H1 (cell line): ENCODE measurements around the gene NGEF. TPM values are rescaled to one million over a fixed set of nuclear protein-coding genes. Genes with fewer than 3 reads are reported as not detected.

ENCODE experiments used
- CTCF ChIA-PET: fragments of 300-600 bp; sonication (Branson Sonifier 250); formaldehyde crosslinking; loops from one replicate; lab custom pipeline; 2021; ENCODE audit not compliant: partially characterized antibody; lab: Charles Lee
- POLR2A ChIA-PET: fragments of 300-600 bp; sonication (Branson Sonifier 250); formaldehyde crosslinking; loops from one replicate; lab custom pipeline; 2021; ENCODE audit warnings: inconsistent platforms; ENCODE audit not compliant: partially characterized antibody; lab: Charles Lee
- DNase-seq, 2 experiments: peaks; one replicate each; pipeline versions ENCODE4 v3.0.0 to v3.0.0-alpha.2; 2010 to 2022; ENCODE audit warnings: low spot score in 2 of 2, low read depth in 1 of 2, mixed read lengths in 1 of 2
- FAIRE-seq: peaks from 2 replicates; lab custom pipeline; 2011; peaks lifted over from hg19 to GRCh38; lab: Jason Lieb, UNC
- H2AFZ ChIP-seq: 2 replicates; pipeline ENCODE4 v1.8.1; 2012; ENCODE audit warnings: low read length, inconsistent platforms
- H2AK5ac ChIP-seq: 2 replicates; pipeline ENCODE4 v1.6.1; 2013; ENCODE audit warnings: low read depth, low read length
- H2BK120ac ChIP-seq: replicated peaks from 2 replicates; pipeline ENCODE3; 2013; ENCODE audit warnings: low read depth, low read length, inconsistent platforms
- H2BK12ac ChIP-seq: 2 replicates; pipeline ENCODE4 v1.6.1; 2013; ENCODE audit warnings: low read depth, low read length
- H2BK15ac ChIP-seq: 2 replicates; pipeline ENCODE4 v1.6.1; 2013; ENCODE audit warnings: low read length
- H2BK20ac ChIP-seq: 2 replicates; pipeline ENCODE4 v1.6.1; 2013; ENCODE audit warnings: low read length
- H2BK5ac ChIP-seq: 2 replicates; pipeline ENCODE4 v1.6.1; 2013; ENCODE audit warnings: low read depth, low read length
- H3K14ac ChIP-seq: 2 replicates; pipeline ENCODE4 v1.6.1; 2013; ENCODE audit warnings: inconsistent platforms; ENCODE audit not compliant: insufficient read length
- H3K18ac ChIP-seq: 2 replicates; pipeline ENCODE4 v1.6.1; 2013; ENCODE audit warnings: low read length; ENCODE audit errors: extremely low read depth
- H3K23ac ChIP-seq: 2 replicates; pipeline ENCODE4 v1.6.1; 2013; ENCODE audit warnings: inconsistent platforms; ENCODE audit not compliant: insufficient read length
- H3K23me2 ChIP-seq: 2 replicates; pipeline ENCODE4 v1.6.1; 2013; ENCODE audit warnings: low read depth, low read length
- H3K27ac ChIP-seq: 2 replicates; pipeline ENCODE4 v1.6.1; 2011; ENCODE audit warnings: low read depth, low read length, inconsistent platforms
- H3K27me3 ChIP-seq, 4 experiments: replicated peaks in 1 of 4; 1 replicate in 1 of 4; 2 replicates in 3 of 4; pipeline versions ENCODE4 v1.6.1 to v1.8.1; 2011 to 2013; ENCODE audit warnings: low read length in 3 of 4, mild to moderate bottlenecking in 3 of 4, inconsistent platforms in 2 of 4, mixed read lengths in 2 of 4, moderate library complexity in 1 of 4; ENCODE audit not compliant: control insufficient read depth in 3 of 4, insufficient read depth in 3 of 4; ENCODE audit errors: extremely low read depth in 1 of 4
- H3K36me3 ChIP-seq, 4 experiments: 2 replicates each; pipeline versions ENCODE4 v1.6.1 to v1.8.1; 2011 to 2013; ENCODE audit warnings: mild to moderate bottlenecking in 4 of 4, low read length in 3 of 4, moderate library complexity in 2 of 4, control low read depth in 1 of 4, inconsistent platforms in 1 of 4; ENCODE audit not compliant: insufficient read depth in 4 of 4, control insufficient read depth in 2 of 4
- H3K4ac ChIP-seq: replicated peaks from 2 replicates; pipeline ENCODE3; 2013; ENCODE audit warnings: low read length, low read depth, mixed read lengths, inconsistent platforms; ENCODE audit not compliant: insufficient read length
- H3K4me1 ChIP-seq, 4 experiments: replicated peaks in 1 of 4; 1 replicate in 1 of 4; 2 replicates in 3 of 4; pipeline versions ENCODE4 v1.6.1 to v1.8.1; 2011 to 2013; ENCODE audit warnings: low read length in 3 of 4, inconsistent platforms in 2 of 4, mixed read lengths in 1 of 4; ENCODE audit not compliant: insufficient read depth in 4 of 4, control insufficient read depth in 3 of 4
- H3K4me2 ChIP-seq, 2 experiments: 2 replicates each; pipeline versions ENCODE4 v1.6.1 to v1.8.1; 2011 to 2013; ENCODE audit warnings: low read depth in 2 of 2, low read length in 2 of 2, control low read depth in 1 of 2, inconsistent platforms in 1 of 2, mild to moderate bottlenecking in 1 of 2; ENCODE audit not compliant: insufficient read depth in 1 of 2
- H3K4me3 ChIP-seq, 4 experiments: fragments of 200-600, 300-600 bp in 1 of 4; sonication (generic), shearing (Covaris generic), sonication (Bioruptor Twin) in 1 of 4; 2 replicates each; pipeline versions ENCODE4 v1.5.1 to v1.8.1; 2011 to 2016; ENCODE audit warnings: low read length in 4 of 4, low read depth in 3 of 4, control low read depth in 2 of 4, inconsistent platforms in 2 of 4, mild to moderate bottlenecking in 2 of 4, mixed read lengths in 1 of 4, moderate library complexity in 1 of 4; ENCODE audit not compliant: insufficient read depth in 2 of 4; ENCODE audit errors: extremely low read depth in 1 of 4
- H3K56ac ChIP-seq: replicated peaks from 2 replicates; pipeline ENCODE3; 2013; ENCODE audit warnings: low read depth, mild to moderate bottlenecking, mixed read lengths, low read length, inconsistent platforms; ENCODE audit not compliant: insufficient read length
- H3K79me1 ChIP-seq: 2 replicates; pipeline ENCODE4 v1.6.1; 2013; ENCODE audit warnings: low read depth, low read length, control low read depth
- H3K79me2 ChIP-seq, 2 experiments: 2 replicates each; pipeline versions ENCODE4 v1.6.1 to v1.8.1; 2012 to 2013; ENCODE audit warnings: low read length in 2 of 2, mild to moderate bottlenecking in 2 of 2, inconsistent platforms in 1 of 2; ENCODE audit not compliant: insufficient read depth in 2 of 2, control insufficient read depth in 1 of 2
- H3K9ac ChIP-seq, 4 experiments: replicated peaks in 1 of 4; 1 replicate in 1 of 4; 2 replicates in 3 of 4; pipeline versions ENCODE4 v1.6.1 to v1.8.1; 2011 to 2013; ENCODE audit warnings: low read depth in 3 of 4, low read length in 3 of 4, control low read depth in 2 of 4, mild to moderate bottlenecking in 2 of 4, moderate library complexity in 2 of 4, inconsistent platforms in 1 of 4; ENCODE audit errors: extremely low read depth in 1 of 4
- H3K9me3 ChIP-seq, 2 experiments: 2 replicates each; pipeline versions ENCODE4 v1.6.1 to v1.8.1; 2012 to 2013; ENCODE audit warnings: mild to moderate bottlenecking in 2 of 2, moderate library complexity in 2 of 2, control low read depth in 1 of 2, inconsistent platforms in 1 of 2, low read depth in 1 of 2, low read length in 1 of 2, mixed read lengths in 1 of 2; ENCODE audit not compliant: insufficient read depth in 2 of 2
- H4K20me1 ChIP-seq, 2 experiments: replicated peaks in 1 of 2; 2 replicates each; pipeline versions ENCODE3 to v1.8.1; 2011 to 2013; ENCODE audit warnings: inconsistent platforms in 2 of 2, low read length in 2 of 2, mild to moderate bottlenecking in 1 of 2; ENCODE audit not compliant: insufficient read depth in 2 of 2, control insufficient read depth in 1 of 2
- H4K5ac ChIP-seq: 2 replicates; pipeline ENCODE4 v1.6.1; 2013; ENCODE audit warnings: low read length, low read depth, mixed read lengths, inconsistent platforms; ENCODE audit not compliant: insufficient read length
- H4K8ac ChIP-seq: 2 replicates; pipeline ENCODE4 v1.8.0; 2013; ENCODE audit warnings: mild to moderate bottlenecking, moderate library complexity, low read length, inconsistent platforms; ENCODE audit not compliant: insufficient read depth; ENCODE audit errors: extremely low read depth
- H4K91ac ChIP-seq: replicated peaks from 2 replicates; pipeline ENCODE3; 2013; ENCODE audit warnings: low read length, mixed read lengths, inconsistent platforms; ENCODE audit not compliant: insufficient read length
- EGR1 ChIP-seq: IDR thresholded peaks from 2 replicates; pipeline ENCODE4 v1.6.1; 2011; ENCODE audit warnings: low read depth, low read length, borderline replicate concordance
- GTF2F1 ChIP-seq: IDR thresholded peaks from 2 replicates; pipeline ENCODE4 v1.6.1; 2012; ENCODE audit warnings: low read depth, low read length, improper control_type of control experiment, borderline replicate concordance
- SIRT6 ChIP-seq: IDR thresholded peaks from one replicate; pipeline ENCODE4 v1.7.1; 2012; ENCODE audit warnings: low read length, inconsistent platforms
- TCF12 ChIP-seq: IDR thresholded peaks from 2 replicates; pipeline ENCODE4 v1.6.1; 2011; ENCODE audit warnings: low read depth, mild to moderate bottlenecking, low read length
- TEAD4 ChIP-seq: IDR thresholded peaks from 2 replicates; pipeline ENCODE4 v1.6.1; 2012; ENCODE audit warnings: low read depth, low read length, inconsistent platforms, mixed read lengths
- WGBS, 2 experiments: shearing (Covaris generic) in 1 of 2; methylation state at CpG; one replicate each; pipeline versions ENCODE4 v1.1.6 to v1.1.7; 2013 to 2015; ENCODE audit warnings: low lambda C conversion rate in 2 of 2, mixed read lengths in 2 of 2, inconsistent platforms in 1 of 2, low coverage in 1 of 2, missing lambda C conversion rate in 1 of 2; ENCODE audit not compliant: insufficient replicate concordance in 2 of 2, insufficient coverage in 1 of 2, insufficient read length in 1 of 2; ENCODE audit errors: extremely low coverage in 1 of 2, missing lambda C conversion rate in 1 of 2; 5-methylcytosine and 5-hydroxymethylcytosine counted together
- polyA plus RNA-seq, 7 experiments: library from polyadenylated mRNA; depleted of rRNA in 3 of 7; stranded (reverse) in 5 of 7; unstranded in 2 of 7; fragments of >200 nt in 5 of 7; fragments of 200-250 nt in 2 of 7; gene quantifications; 1 replicate in 5 of 7; 2 replicates in 1 of 7; 4 replicates in 1 of 7; pipeline versions ENCODE4 v1.2.1 to v1.2.3, GENCODE V29; 2011 to 2013; ENCODE audit warnings: missing spikeins in 2 of 7, mixed read lengths in 2 of 7
- total RNA-seq: library from RNA; stranded (reverse); fragmentation: NEBNext Ultra II Directional; extraction: Animal tissue kit (Norgen Biotek cat#: 25700); gene quantifications from 2 replicates; pipeline ENCODE4 v1.2.1, GENCODE V29; 2021
- TF ChIP-seq, protein P1 (sequence below): IDR thresholded peaks from 2 replicates; pipeline ENCODE4 v1.6.1; 2012; ENCODE audit warnings: inconsistent platforms

NGEF gene
- total and polyA plus RNA-seq, 2 of the 8 experiments (the other 6 are each of a cell fraction or from before 2014, with no cell fraction given) = 2.7 to 3.2 TPM

DNA sequence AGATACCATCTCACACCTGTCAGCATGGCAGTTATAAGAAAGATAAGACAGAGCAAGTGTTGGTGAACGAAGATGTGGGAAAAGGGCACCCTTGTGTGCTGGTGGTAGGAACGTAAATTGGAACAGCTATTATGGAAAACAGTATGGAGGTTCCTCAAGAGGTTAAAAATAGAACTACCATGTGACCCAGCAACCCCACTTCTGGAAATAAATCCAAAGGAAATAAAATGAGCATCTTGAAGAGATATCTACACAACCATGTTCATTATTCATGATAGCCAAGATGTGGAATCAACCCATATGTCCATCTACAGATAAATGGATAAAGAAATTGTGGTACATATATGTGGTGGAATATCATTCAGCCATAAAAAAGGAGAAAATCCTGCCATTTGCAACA is 26.9 kb downstream of the NGEF start:
- H2AK5ac ChIP-seq = no peak overlapping the region
- H2BK5ac ChIP-seq = no peak overlapping the region
- no peak overlapping the region for H2AFZ ChIP-seq
- H3K4me2 ChIP-seq = no peak overlapping the region
- DNase-seq (no peak), FAIRE-seq (no peak)
- H3K4ac ChIP-seq = no peak overlapping the region
- WGBS, 2 experiments = 94% methylated on average over 2 of the region's 2 CpGs; no CpG with 5 or more reads in 1 of the 2 experiments
- H3K18ac ChIP-seq = no peak overlapping the region
- H3K14ac ChIP-seq = no peak overlapping the region
- H4K91ac ChIP-seq = no peak overlapping the region
- H2BK20ac ChIP-seq = no peak overlapping the region
- no peak overlapping the region for H4K5ac ChIP-seq
- H2BK15ac ChIP-seq = no peak overlapping the region
- H3K4me3 ChIP-seq = no peak overlapping the region
- H3K27ac ChIP-seq = no peak overlapping the region
- POLR2A ChIA-PET = no interaction called here
- no peaks in the 10 kb centered on the region for H3K36me3 ChIP-seq
- CTCF ChIA-PET = interaction anchor here (10.9 kb wide), 1 partner anchor 45 kb away, joined by 70 read pairs; the partner anchor contains the start of gene NEU2
- TF ChIP-seq GTF2F1 = no peak
- TF ChIP-seq, protein P1, sequence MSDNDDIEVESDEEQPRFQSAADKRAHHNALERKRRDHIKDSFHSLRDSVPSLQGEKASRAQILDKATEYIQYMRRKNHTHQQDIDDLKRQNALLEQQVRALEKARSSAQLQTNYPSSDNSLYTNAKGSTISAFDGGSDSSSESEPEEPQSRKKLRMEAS = no peak
- no peak for TF ChIP-seq EGR1
- TF ChIP-seq TCF12 = no peak
- no peak for TF ChIP-seq TEAD4
- no peak for TF ChIP-seq SIRT6
- H3K56ac ChIP-seq = no peak overlapping the region
- H3K9ac ChIP-seq = no peak overlapping the region
- no peaks in the 10 kb centered on the region for H4K20me1 ChIP-seq
- H3K79me1 ChIP-seq = no peaks in the 10 kb centered on the region
- H3K23me2 ChIP-seq = no peaks in the 10 kb centered on the region; the same call in 1 of the 2 replicates
- H2BK120ac ChIP-seq = no peak overlapping the region
- no peak overlapping the region for H2BK12ac ChIP-seq
- H3K79me2 ChIP-seq = no peaks in the 10 kb centered on the region
- peaks cover 0 to 13% (median 8%) of the 10 kb centered on the region in 4 experiments; a peak in 5 of 7 replicates for H3K4me1 ChIP-seq
- H3K23ac ChIP-seq = no peak overlapping the region
- H4K8ac ChIP-seq = no peak overlapping the region
- H3K27me3 ChIP-seq = no peaks in the 10 kb centered on the region; a peak in 1 of 7 replicates
- H3K9me3 ChIP-seq = no peaks in the 10 kb centered on the region
